CMK (cell line): ENCODE measurements around the gene RBM14.
"Not testable (repeated sequence)": the region's sequence is repeated elsewhere in the genome, so short reads cannot be mapped to it uniquely, and the experiment has no call there.

ENCODE experiments used
- DNase-seq: peaks from one replicate; pipeline ENCODE4 v3.0.0-alpha.2; 2010; ENCODE audit warnings: low read depth

Gene RBM14

GRCh38 chr11:66600219-66600618, 16.2 kb upstream of the RBM14 start:
- no peak for DNase-seq

- DNase-seq = no peak
Measured at GRCh38 chr11:66600631-66601233, 15.7 kb upstream of the RBM14 start.

- no peak for DNase-seq
Measured at GRCh38 chr11:66603072-66603471, 13.4 kb upstream of the RBM14 start.

- DNase-seq = no peak
Measured at GRCh38 chr11:66604155-66604554, 12.3 kb upstream of the RBM14 start.

GRCh38 chr11:66606608-66607007, 9.8 kb upstream of the RBM14 start:
- not testable (repeated sequence) for DNase-seq

- no peak for DNase-seq
Measured at GRCh38 chr11:66607126-66607834, 9.2 kb upstream of the RBM14 start.

GRCh38 chr11:66609721-66610617, 6.5 kb upstream of the RBM14 start:
- no peak for DNase-seq

- no peak for DNase-seq
Measured at GRCh38 chr11:66612458-66612857, 4.0 kb upstream of the RBM14 start.

GRCh38 chr11:66614073-66614472, 2.4 kb upstream of the RBM14 start:
- no peak for DNase-seq

GRCh38 chr11:66617155-66617834, 865 bp downstream of the RBM14 start:
- no peak for DNase-seq

- DNase-seq = no peak
Measured at GRCh38 chr11:66619080-66619554, 2.7 kb downstream of the RBM14 start.

- no peak for DNase-seq
Measured at GRCh38 chr11:66624450-66624849, 8.0 kb downstream of the RBM14 start.

- DNase-seq = no peak
Measured at GRCh38 chr11:66625041-66625751, 8.8 kb downstream of the RBM14 start.

- no peak for DNase-seq
Measured at GRCh38 chr11:66625752-66626149, 9.3 kb downstream of the RBM14 start.

- no peak for DNase-seq
Measured at GRCh38 chr11:66626382-66626781, 10.0 kb downstream of the RBM14 start.

GRCh38 chr11:66626926-66627325, 10.5 kb downstream of the RBM14 start:
- DNase-seq = no peak

GRCh38 chr11:66628061-66628603, 11.7 kb downstream of the RBM14 start:
- DNase-seq = no peak

- DNase-seq = no peak
Measured at GRCh38 chr11:66629356-66629755, 12.9 kb downstream of the RBM14 start.

GRCh38 chr11:66631883-66632282, 15.5 kb downstream of the RBM14 start:
- no peak for DNase-seq

GRCh38 chr11:66632952-66633351, 16.5 kb downstream of the RBM14 start:
- DNase-seq = no peak

- no peak for DNase-seq
Measured at GRCh38 chr11:66636411-66636810, 20.0 kb downstream of the RBM14 start.
